ENCODE results near the gene ADK. TPM values are rescaled to one million over a fixed set of nuclear protein-coding genes. Genes with fewer than 3 reads are reported as not detected.
"Not testable (repeated sequence)": the region's sequence is repeated elsewhere in the genome, so short reads cannot be mapped to it uniquely, and the experiment has no call there.

Gene ADK
- total RNA-seq, 1 donor from 2014 or later: 32.5 TPM

- intact Hi-C loops (cut with DNase I): no loop called here
- peak; percentile 97 for ATAC-seq
- peak; percentile 93 for DNase-seq (ENCODE audit: low spot score)
These were observed 25.5 kb downstream of the ADK start for GRCh38 chr10:74176380-74177139.

- ATAC-seq (peak; percentile 57), DNase-seq (ENCODE audit: low spot score) (no peak)
These were observed 26.2 kb downstream of the ADK start for GRCh38 chr10:74177140-74177677.

GRCh38 chr10:74178042-74178791, 27.2 kb downstream of the ADK start:
- ATAC-seq (no peak), DNase-seq (ENCODE audit: low spot score) (no peak)
- intact Hi-C loops (cut with DNase I): no loop called here

More at GRCh38 chr10:74177140-74177677, 26.2 kb downstream of the ADK start:
- intact Hi-C loops (cut with DNase I): no loop called here

GRCh38 chr10:74179111-74179710, 28.2 kb downstream of the ADK start:
- ATAC-seq (no peak), DNase-seq (ENCODE audit: low spot score) (no peak)
- intact Hi-C loops (cut with DNase I): no loop called here

- DNase-seq (ENCODE audit: low spot score): no peak
- intact Hi-C loops (cut with DNase I): no loop called here
These were observed 35.7 kb downstream of the ADK start for GRCh38 chr10:74186678-74187077.

GRCh38 chr10:74187237-74187636, 36.2 kb downstream of the ADK start:
- ATAC-seq (no peak), DNase-seq (ENCODE audit: low spot score) (no peak)
- intact Hi-C loops (cut with DNase I): no loop called here

More at GRCh38 chr10:74186678-74187077, 35.7 kb downstream of the ADK start:
- ATAC-seq: no peak

GRCh38 chr10:74188617-74189016, 37.6 kb downstream of the ADK start:
- ATAC-seq; intact Hi-C loops (cut with DNase I): not testable (repeated sequence)

GRCh38 chr10:74189999-74190421, 39.0 kb downstream of the ADK start:
- intact Hi-C loops (cut with DNase I): no loop called here
- no peak for DNase-seq (ENCODE audit: low spot score)
- peak; percentile 78 for ATAC-seq

More at GRCh38 chr10:74188617-74189016, 37.6 kb downstream of the ADK start:
- DNase-seq (ENCODE audit: low spot score): not testable (repeated sequence)

GRCh38 chr10:74190494-74190893, 39.5 kb downstream of the ADK start:
- DNase-seq (ENCODE audit: low spot score) (no peak), ATAC-seq (peak; percentile 53)
- intact Hi-C loops (cut with DNase I): no loop called here

- ATAC-seq (no peak), DNase-seq (ENCODE audit: low spot score) (no peak)
- intact Hi-C loops (cut with DNase I): no loop called here
These were observed 43.5 kb downstream of the ADK start for GRCh38 chr10:74194545-74194944.

- intact Hi-C loops (cut with DNase I): no loop called here
- no peak for ATAC-seq
These were observed 44.0 kb downstream of the ADK start for GRCh38 chr10:74194999-74195398.

GRCh38 chr10:74199315-74199714, 48.3 kb downstream of the ADK start:
- ATAC-seq: no peak
- intact Hi-C loops (cut with DNase I): no loop called here
- no peak for DNase-seq (ENCODE audit: low spot score)

More at GRCh38 chr10:74194999-74195398, 44.0 kb downstream of the ADK start:
- no peak for DNase-seq (ENCODE audit: low spot score)

GRCh38 chr10:74202356-74202755, 51.3 kb downstream of the ADK start:
- intact Hi-C loops (cut with DNase I): no loop called here
- ATAC-seq: no peak
- no peak for DNase-seq (ENCODE audit: low spot score)

GRCh38 chr10:74206746-74207145, 55.7 kb downstream of the ADK start:
- DNase-seq (ENCODE audit: low spot score) (no peak), ATAC-seq (no peak)
- intact Hi-C loops (cut with DNase I): no loop called here

GRCh38 chr10:74207691-74208480, 56.9 kb downstream of the ADK start:
- DNase-seq (ENCODE audit: low spot score): no peak
- peak; percentile 24 for ATAC-seq
- intact Hi-C loops (cut with DNase I): no loop called here

GRCh38 chr10:74208997-74209396, 58.0 kb downstream of the ADK start:
- intact Hi-C loops (cut with DNase I): no loop called here
- DNase-seq (ENCODE audit: low spot score): no peak
- ATAC-seq: no peak

GRCh38 chr10:74213019-74213418, 62.0 kb downstream of the ADK start:
- ATAC-seq (no peak), DNase-seq (ENCODE audit: low spot score) (no peak)
- intact Hi-C loops (cut with DNase I): no loop called here

- ATAC-seq: peak; percentile 57
- DNase-seq (ENCODE audit: low spot score): no peak
- intact Hi-C loops (cut with DNase I): no loop called here
These were observed 62.6 kb downstream of the ADK start for GRCh38 chr10:74213571-74214162.

Measured in sciatic nerve (tissue), 2 donors.